Measurements from ENCODE around the gene DTNA.
"Not testable (repeated sequence)": the region's sequence is repeated elsewhere in the genome, so short reads cannot be mapped to it uniquely, and the experiment has no call there.

Gene DTNA

DNA sequence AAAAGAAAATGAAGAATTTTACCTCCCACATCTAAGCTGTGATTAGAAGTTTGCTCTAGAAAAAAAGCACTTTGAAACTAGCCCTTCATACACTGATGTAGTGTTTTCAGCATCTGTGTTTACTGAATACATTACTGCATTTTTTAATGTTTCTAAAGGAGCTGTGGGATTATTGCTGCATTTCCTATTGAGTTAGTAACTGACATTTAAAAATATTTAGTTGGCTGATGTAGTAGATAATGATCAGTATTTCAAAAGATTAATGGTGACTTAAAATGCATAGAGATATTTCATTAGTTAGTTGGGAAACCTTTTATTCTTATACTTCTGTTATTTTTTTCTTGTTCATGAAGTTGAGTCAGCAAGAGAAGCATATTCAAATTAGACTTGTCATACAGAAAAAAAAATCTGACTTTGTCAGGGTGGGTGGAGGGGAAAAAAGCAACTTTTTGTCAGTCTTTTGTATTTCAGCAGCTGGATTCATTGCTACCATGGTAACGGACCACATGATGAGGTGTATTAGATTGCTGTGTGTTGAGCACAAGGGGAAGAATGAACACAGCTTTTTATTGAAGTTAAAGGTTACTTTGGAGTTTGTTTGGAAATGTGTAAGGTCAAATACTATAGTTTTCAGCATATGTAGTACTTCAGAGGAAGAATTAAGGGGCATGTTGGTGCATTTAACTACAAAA lies at the start of gene DTNA:
TSS of gene DTNA (plus strand) at position 549 of the 692 bp plus-strand sequence. CDS start 45,679 bp downstream, outside the sequence.
- DNase-seq: no peak

DNA sequence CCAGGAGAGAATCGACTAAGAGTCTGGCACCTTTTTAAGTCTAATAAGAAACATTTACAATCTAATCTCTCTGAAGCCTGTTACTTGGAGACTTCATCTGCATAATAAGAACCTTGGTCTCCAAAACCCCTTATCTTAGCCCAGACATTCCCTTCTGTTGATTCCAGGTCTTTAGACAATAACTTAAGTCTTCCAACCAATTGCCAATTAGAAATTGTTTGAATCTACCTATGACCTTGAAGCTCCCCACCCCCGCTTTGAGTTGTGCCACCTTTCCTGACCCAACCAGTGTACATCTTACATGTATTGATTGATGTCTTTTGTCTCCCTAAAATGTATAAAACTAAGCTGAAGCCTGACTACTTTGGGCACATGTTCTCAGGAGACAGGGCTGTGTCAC lies 49.5 kb upstream of the DTNA start:
- DNase-seq: no peak

DNA sequence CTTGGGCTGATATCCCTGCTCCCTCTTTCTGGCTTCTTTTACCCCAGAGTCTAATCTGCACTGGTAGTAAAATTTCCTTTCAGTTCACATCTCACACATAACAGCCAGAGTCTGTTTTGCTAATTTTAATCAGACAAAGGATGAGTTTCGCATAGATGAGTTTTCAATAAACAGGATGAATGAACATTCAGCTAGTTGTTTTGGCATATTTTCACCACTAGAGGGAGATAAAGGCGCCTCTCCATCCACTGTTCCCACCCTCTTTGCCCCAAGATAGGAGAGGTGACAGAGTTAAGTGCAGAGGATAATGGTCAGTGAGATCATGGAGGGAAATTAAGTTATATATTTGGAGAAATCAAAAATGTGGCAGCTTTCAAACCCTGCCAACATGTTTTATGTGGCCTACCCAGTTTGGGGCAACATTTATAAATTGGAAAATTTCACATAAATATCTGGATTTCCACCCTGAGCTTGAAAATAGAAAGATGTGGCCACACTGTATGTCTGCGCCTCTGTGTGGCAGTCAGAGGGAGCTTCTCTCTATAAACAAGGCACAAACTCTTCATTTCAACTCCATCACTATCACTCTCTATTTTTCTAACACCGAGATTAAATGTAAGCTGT lies 48.5 kb upstream of the DTNA start:
- DNase-seq: no peak

DNA sequence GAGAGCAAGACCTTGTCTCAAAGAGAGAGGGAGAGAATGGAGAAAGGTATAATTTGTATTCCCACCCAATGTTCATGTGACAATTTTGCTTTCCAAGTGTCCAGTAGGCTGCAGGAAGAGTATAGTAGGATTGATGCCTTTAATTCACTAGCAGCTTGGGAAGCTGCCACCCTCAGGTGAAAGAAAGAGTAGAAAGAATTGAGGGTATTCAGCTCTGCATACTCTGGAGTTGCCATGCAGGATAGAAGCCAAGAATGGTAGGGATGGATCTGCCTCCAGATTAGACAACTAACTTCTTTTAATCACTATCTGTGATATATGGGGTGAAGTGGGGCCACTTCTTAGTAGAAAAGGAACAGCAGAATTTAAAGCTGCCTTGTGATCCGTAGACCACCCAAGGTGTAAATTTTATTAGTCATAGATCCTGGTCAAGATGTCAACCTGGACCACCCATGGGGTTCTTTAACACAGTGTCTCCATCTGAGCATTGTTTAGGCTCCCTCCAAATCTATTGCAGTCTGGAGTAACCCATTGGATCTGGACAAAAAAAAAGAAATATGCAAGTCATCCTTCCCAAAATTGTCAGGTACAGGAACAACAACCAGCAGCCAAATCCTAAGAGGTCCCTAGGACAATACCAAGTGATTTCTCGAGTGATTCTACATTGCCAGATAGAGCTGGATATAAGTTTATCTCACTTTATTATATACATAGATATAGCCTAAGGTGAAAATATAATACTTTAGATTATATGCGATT lies 33.1 kb upstream of the DTNA start:
- DNase-seq: no peak

DNA sequence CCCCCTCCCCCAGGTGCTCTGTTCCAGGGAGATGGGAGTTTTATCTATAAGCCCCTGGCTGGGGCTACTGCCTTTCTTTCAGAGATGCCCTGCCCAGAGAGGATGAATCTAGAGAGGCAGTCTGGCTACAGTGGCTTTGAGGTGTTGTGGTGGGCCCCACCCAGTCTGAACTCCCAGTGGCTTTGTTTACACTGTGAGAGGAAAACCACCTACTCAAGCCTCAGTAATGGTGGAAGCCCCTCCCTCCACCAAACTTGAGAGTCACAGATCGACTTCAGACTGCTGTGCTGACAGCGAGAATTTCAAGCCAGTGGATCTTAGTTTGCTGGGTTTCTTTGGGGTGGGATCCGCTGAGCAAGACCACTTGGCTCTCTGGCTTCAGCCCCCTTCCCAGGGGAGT lies 20.3 kb upstream of the DTNA start:
- DNase-seq: not testable (repeated sequence)

DNA sequence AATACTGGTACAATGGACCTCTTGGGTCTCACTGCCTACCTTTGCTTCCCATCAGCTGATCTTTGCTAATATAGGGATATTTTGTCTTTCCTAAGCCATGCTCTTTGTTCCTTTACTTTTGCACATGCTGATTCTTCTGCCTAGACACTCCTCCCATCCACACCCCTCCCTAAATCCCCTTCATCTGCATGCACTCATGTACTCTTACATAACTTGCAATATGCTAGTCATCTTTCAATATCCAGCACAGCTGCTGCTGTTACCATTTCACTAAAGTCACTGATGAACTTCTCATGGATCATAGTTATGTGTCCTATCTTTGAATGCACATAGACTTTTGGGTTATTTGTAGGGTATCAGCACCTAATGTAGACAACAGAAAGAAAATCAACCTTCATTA lies 18.5 kb upstream of the DTNA start:
- no peak for DNase-seq

DNA sequence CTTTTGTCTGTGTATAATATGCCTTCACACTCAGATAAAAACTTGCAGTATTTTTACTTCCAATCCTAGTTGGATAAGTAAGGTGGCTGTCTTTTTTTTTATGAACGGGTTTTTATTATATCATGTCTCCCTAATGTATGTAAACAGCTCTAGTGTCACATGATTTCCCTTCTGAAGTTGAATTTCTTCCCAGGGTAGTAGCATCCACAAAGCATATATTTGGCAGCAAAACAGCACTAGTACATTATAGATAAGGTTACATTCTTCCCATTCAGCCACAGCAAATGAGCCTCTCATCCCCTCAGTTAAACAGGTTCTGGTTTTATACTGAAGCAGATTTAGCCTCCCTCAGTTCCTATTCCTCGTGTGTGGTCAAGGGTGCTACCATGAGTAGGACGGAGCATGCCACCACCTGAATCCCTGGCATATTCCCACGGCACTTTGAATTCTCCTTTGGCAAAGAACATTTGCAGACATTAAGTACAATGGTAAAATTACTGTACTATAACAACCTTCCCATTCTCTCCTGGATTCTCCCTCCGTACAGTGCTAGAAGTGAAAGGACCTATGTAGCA lies 15.4 kb upstream of the DTNA start:
- DNase-seq: no peak

DNA sequence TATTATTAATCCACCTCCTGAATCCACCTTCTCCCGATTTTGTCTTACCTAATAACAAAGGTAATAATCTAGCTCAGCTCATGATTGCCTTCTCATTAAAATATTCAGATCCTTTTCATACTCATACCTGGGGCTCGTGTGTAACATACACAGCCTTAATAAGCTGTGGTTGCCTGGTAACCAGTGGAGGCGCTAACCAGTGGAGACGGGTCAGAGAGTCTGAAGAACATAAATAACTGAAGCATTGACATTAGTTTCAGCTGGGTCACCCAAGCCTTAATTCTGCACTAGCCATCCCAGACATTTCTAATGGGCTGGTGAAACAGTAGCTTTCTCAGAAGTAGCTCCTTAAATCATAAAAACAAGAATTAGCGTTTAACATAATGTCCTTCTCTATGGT lies 14.8 kb upstream of the DTNA start:
- no peak for DNase-seq

DNA sequence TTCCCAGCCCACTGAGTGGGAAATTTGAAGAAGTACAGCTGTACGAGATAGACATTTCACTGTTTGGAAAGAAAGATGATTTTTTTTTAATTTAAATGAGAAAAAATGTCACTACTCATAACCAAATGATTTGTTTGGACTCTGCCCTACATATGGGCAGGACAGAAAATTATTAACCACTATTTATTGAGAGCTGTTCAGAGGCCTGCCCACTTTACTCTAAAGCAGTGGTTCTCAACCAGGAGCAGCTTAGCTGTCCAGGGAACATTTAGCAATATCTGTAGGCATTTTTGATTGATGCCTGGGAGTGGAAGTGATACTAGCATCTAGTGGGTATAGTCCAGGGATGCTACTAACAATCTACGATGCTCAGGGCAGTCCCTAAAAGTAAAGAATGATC lies 13.4 kb upstream of the DTNA start:
- no peak for DNase-seq

DNA sequence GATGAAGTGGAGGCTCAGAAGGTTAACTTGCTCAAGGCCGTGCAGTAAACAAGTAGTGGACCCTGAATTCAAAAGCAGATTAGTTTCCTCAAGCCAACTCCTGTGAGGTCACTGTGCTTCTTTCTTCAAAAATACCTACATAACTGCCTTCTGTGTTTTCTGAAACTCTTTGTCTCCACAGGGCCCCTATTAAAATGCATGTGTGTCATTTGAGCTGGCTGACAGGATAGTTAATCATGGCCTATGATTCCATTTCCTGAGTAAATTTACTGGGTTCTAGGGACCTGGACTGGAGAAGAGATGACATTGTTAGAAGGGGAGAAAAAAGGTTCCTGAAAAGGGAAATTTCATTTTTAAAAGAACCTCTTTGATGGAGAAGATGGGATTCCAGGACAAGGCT lies 12.9 kb upstream of the DTNA start:
- no peak for DNase-seq

DNA sequence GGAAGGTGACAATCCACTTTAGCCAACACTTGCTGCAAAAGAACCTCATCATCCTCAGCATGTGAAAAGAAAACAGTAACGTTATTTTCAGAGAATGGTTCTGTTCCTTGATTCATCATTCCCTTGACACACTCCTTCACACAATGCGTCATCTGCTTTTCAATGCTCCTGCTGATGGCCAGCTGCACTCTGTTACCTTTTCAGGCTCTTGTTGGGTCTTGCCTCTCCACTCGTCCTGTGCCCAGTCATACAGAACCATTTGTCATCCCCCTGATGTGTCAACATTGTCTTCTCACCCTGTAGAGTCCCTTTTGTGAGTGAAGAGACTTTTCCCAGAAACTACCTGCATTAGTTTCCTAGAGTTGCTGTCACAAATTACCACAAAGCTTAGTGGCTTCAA lies 12.2 kb upstream of the DTNA start:
- no peak for DNase-seq

DNA sequence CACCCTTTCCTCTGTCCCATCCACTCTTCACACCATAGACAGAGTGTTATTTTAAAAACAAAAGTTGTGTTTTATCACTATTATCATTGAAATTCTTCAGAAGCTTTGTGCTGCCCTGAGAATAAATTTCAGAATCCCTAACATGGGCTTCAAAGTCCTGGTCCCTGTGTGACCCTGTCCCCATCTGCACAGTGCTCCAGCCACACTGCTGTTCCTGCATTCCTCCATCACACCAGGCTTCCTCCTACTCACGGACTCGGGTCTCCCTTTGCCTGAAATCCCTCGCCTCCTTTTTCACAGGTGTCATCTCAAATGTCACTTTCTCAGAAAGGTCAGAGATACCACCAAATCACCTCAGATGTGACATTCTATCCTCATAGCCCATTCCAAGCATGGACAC lies 8.2 kb upstream of the DTNA start:
- DNase-seq: no peak

DNA sequence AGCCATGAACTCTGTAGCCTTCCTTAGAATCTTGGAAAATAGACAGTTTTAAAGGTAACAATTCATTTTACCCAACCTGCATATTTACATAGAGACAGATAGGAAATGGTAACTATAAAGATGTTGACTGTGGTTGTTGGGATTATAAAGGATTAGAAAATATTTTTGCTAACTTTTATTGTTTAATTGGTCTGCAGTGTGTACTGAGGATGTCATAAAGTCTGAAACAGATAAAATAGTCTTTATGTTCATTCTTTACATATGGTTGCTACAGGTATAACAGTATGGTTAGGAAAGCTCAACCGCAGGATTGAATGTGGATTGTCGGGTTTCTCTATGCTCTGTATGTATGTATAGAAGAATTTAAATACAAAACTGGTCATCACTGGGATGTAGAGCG lies 7.3 kb upstream of the DTNA start:
- no peak for DNase-seq

DNA sequence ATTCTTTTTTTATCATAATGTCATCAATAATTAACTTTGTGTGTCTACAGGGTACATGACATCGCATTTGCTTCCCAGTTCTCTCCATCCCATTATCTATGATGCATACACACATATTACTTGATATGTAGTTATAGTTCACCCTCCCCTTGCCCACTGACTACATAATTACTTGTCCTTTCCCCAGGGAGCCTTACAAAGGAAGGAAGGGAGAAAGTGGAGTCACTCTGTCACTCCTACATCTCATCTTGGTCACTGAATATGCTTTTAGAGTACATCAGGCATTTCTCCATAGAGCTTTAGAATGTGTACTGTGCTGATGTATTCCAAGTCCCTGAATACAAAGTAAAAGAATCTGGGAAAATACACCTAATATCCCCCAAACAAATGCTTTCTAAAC lies 6.0 kb upstream of the DTNA start:
- DNase-seq: no peak

DNA sequence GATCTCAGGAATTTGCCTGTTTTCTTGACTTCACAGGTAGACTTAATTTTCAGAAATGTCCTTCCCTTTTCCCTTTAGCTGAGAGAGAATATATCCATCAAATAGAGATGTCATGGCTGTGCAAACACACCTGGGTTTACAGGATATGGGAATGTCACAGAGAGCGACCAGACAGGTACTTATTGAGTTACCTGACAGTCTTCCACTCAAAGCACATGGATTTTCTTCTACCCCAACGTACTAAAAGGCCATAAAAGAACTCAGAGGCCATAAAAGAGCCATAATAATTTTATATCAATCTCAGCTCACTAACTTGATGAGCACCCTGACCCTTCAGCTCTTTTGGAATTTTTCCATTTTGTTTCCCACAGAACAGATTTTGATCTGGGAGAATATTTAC lies 5.3 kb upstream of the DTNA start:
- no peak for DNase-seq

DNA sequence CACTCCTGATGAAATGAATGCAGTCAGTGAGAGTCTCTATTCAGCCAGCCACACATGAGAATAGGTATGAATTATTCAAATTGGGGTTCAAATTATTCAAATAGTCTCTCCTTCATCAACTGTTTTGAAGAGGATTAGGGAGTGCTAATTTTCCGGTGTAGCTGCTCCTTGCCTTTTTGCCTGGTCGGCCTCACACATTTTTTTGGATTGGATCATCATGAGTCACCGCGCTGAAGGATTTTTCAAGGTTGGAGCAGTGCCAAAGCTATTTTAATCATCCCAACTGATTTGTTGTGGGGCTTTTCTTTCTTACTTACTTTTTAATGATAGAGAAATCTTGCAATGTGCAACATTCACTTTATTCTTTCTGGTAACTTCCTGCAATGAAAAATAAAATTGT lies 2.4 kb upstream of the DTNA start:
- DNase-seq: no peak

DNA sequence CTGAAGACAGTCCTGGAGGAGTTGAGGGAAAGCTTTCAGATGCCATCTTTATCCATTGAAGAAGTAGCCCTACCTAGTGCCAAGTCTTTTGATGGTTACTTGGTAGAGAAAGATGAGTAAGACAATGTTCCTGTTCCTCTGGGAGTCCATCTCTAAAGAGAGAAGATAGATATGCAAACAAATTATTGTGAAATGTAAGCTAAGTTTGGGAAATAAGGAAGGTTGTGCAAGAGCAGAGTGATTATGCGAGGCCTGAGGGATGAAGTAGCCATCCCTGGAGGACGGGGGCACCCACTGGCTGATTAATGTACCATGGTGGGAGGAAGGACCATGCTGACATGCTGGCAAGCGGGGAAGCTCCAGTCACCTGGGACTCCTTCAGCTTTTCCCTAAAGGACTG lies 994 bp upstream of the DTNA start:
- no peak for DNase-seq

DNA sequence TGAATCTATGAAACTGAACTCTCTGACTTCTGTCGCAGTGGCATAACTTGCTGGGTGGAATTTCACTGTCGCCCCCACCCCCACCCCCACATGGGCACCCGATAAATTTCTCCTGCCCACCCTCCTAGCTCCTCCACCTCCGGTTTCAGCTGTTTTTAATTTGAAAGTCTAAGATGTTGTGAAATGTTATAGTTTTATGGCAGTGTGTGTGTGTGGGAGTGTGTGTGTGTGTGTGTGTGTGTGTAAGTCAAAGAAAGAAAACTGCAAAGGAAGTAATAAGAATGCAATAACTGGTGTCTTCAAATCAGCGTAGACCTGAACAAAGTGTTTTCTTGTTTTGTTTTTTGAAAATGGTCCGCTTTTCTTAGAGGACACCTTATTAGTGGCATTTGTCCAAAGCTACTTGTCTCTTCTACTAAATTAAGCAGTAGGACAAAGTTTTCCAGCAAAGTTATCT lies 388 bp downstream of the DTNA start:
- no peak for DNase-seq

DNA sequence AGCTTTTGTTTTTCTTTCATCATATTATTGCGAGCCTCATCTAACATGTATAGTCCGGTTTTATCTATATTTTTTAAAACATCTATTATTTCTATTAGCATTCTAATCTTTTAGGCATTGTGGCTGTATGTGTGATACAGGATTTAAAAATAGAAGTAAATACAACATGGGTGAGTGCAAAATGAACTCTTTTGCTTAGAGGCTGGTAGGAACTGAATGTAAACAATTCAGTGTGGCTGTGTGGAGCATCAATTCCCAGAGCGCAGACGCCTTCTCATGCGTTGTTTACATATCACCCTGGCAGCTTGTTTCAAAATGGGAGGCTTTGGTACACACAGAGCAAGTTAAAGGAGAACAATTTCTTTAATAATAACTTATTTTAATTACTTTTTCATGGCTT lies 836 bp downstream of the DTNA start:
- DNase-seq: no peak

DNA sequence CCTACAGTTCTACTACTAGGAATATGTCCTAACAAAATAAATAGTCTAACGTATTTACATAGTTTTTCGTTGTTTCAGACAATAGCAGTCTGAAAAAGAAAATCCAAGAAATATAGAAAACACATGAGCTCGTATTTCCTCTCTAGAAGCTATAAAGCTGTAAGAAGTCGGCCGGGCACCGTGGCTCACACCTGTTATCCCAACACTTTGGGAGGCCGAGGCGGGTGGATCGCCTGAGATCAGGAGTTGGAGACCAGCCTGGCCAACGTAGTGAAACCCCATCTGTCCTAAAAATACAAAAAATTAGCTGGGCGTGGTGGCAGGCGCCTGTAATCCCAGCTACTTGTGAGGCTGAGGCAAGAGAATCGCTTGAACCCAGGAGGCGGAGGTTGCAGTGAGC lies 6.0 kb downstream of the DTNA start:
- DNase-seq: not testable (repeated sequence)

DNA sequence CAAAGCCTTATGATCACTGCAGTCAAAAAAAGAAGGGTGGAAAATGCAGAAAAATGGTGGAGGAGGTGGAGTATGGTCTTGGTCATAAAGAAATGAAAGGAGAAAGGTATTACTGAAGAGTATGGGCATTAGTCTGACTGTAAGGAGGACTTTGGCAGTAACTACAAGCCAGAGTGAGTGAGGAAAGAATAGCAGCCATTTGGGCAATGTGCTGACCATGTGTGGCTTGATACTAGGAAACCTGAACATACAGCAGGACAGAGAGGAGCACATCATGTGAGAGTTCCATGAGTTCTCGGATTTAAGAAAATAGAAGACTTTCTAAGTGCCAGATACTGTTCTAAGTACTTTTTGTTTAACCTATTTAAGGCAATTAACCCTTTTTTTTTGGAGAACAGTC lies 8.5 kb downstream of the DTNA start:
- no peak for DNase-seq

DNA sequence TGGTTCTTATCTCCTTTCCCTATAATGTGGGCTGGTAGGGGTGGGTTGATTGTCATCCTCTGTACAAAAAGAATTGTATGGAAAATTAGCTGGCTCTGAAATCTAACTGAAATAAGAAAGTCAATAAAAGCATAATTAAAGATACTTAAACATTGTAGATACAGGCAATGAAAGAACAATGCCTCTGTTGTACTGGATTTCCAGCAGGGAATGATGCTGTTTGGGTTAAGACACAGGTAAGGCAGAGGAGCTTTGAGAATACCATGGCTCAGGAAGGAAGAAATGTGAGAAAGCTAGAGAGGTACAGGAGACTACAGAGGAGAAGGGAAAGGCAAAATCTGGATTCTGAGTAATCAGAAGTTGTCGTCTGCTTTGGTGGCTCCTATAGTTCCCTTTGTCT lies 10.1 kb downstream of the DTNA start:
- DNase-seq: no peak

DNA sequence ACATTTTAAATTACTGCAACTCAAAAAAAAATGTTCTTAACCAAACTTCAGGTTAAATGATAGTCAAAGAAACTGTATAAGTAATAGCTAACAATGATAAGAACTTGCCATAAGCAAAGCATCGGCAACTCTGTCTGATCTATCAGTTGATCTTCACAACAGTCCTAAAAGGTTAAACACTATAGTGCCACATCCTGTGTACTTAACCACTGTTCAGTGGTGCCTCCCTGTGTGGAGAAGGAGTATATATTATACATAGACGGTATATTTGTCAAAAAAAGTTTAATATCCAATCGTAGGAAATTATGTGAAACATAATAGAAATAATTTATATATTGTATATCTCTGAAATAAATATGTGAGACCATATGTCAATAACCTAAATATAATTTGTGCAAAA lies 13.0 kb downstream of the DTNA start:
- DNase-seq: no peak

DNA sequence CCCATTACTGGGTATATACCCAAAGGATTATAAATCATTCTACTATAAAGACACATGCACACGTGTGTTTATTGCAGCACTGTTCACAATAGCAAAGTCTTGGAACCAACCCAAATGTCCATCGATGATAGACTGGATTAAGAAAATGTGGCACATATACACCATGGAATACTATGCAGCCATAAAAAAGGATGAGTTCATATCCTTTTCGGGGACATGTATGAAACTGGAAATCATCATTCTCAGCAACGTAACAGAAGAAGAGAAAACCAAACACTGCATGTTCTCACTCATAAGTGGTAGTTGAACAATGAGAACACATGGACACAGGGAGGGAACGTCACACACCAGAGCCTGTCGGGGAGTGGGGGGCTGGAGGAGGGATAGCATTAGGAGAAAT lies 15.6 kb downstream of the DTNA start:
- DNase-seq: not testable (repeated sequence)

Data from activated CD4-positive, alpha-beta T cell treated with anti-CD3 and anti-CD28 coated beads, Interleukin-2, amount 50 U/mL, for 48 hours (primary cell).